GM10266 (cell line): ENCODE results near the gene TRMT11.
A peak's percentile ranks its signal among the peaks of the same experiment; 100 is the strongest.
"Not testable (repeated sequence)": the region's sequence is repeated elsewhere in the genome, so short reads cannot be mapped to it uniquely, and the experiment has no call there.

ENCODE experiments used
- DNase-seq: peaks from one replicate; pipeline ENCODE4 v3.0.0; 2012; ENCODE audit errors: extremely low spot score
- TF ChIP-seq, protein P1 (sequence below): IDR thresholded peaks from 2 replicates; pipeline ENCODE4 v1.5.1; 2012; ENCODE audit warnings: mild to moderate bottlenecking, low read depth; ENCODE audit not compliant: control insufficient read depth, insufficient read depth; ENCODE audit errors: missing control alignments

Gene TRMT11

DNA sequence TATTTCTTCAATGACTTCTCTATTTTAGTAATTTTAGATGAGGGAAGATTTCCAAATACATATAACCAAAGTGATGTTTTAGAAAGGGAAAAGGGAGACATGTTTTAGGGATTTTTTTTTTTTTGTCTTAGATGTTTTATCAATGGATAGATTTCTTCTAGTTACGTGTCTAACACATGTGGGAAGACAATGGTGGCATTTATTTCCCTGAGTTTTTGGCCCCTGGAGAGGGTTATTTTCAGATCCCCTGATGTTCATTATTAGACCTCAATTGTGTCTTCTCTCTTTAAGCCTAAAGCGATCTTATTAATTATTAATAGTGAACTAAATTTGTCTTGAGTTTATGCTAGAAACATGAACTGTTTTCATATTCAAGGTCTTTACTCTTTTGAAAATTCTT is 30.3 kb downstream of the TRMT11 start:
- no peak for DNase-seq
- TF ChIP-seq, protein P1, sequence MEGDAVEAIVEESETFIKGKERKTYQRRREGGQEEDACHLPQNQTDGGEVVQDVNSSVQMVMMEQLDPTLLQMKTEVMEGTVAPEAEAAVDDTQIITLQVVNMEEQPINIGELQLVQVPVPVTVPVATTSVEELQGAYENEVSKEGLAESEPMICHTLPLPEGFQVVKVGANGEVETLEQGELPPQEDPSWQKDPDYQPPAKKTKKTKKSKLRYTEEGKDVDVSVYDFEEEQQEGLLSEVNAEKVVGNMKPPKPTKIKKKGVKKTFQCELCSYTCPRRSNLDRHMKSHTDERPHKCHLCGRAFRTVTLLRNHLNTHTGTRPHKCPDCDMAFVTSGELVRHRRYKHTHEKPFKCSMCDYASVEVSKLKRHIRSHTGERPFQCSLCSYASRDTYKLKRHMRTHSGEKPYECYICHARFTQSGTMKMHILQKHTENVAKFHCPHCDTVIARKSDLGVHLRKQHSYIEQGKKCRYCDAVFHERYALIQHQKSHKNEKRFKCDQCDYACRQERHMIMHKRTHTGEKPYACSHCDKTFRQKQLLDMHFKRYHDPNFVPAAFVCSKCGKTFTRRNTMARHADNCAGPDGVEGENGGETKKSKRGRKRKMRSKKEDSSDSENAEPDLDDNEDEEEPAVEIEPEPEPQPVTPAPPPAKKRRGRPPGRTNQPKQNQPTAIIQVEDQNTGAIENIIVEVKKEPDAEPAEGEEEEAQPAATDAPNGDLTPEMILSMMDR: no peak

GRCh38 chr6:126017668-126018067 is 31.3 kb downstream of the TRMT11 start:
- TF ChIP-seq, protein P1: no peak
- no peak for DNase-seq

- no peak for DNase-seq
- TF ChIP-seq, protein P1: no peak
Observed at GRCh38 chr6:126020305-126021050, 34.1 kb downstream of the TRMT11 start.

DNA sequence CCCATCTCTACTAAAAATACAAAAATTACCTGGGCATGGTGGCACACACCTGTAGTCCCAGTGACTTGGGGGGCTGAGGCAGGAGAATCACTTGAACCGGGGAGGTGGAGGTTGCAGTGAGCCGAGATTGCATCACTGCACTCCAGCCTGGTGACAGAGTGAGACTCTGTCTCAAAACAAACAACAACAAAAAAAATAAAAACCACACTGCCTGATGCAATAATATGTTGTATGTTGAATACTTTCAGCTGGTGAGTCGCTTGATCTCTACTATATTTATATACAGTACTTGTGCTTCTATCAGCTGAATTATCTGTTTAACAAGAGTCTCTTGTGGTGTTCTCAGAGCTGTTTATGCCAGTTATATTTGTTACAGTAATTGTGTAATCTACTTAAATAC is 37.1 kb downstream of the TRMT11 start:
- DNase-seq: not testable (repeated sequence)

DNA sequence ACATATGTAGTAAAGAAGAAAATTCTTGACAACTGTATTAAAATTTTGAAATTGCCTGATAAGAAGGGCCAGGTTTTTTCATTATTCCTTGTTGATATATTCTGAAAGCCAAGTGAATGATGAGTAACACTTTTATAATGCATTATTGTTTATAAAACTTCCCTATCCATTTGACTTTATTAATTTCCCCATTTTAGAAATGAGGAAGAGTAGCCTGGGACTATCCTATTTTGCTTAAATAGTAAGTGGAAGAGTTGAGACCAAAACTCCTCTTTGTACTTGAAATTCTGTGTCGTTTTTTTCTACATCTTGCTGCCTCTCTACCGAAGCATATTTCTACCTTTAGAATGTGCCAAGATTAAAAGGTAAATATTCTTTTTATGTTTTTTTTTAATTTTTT is 39.7 kb downstream of the TRMT11 start:
- TF ChIP-seq, protein P1: no peak
- DNase-seq: no peak

GRCh38 chr6:126027601-126028000 is 41.3 kb downstream of the TRMT11 start:
- TF ChIP-seq, protein P1: no peak
- no peak for DNase-seq

- TF ChIP-seq, protein P1: no peak
- no peak for DNase-seq
Observed at GRCh38 chr6:126030045-126030444, 43.7 kb downstream of the TRMT11 start.

DNA sequence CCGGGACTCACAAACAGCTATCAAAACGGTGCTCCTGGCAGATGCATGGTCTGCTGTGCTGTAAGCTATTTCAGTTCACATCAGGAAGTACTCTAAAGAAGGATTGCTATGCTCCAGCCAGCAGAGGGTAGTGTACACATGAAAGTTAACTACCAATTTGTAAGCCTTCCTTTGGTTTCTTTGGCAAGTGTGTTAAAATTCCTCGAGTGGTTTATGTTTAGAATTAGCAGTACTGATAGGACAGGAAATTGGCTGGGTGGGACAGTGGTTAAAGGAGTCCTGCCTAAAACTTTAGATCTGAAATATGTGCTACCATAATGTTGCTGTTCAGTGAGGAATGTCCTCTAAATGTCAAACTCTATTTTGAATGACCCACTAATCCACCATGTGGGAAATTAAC is 47.4 kb downstream of the TRMT11 start:
- DNase-seq: peak; percentile 12
- TF ChIP-seq, protein P1: peak; percentile 27
